Muscle of back (tissue), 11 donors: ENCODE measurements around the gene KCNQ5. TPM values are rescaled to one million over a fixed set of nuclear protein-coding genes. Genes with fewer than 3 reads are reported as not detected.
A peak's percentile ranks its signal among the peaks of the same experiment; 100 is the strongest.

ENCODE experiments used
- DNase-seq, 3 donors: peaks; one replicate each; pipeline versions ENCODE4 v3.0.0 to v3.0.0-alpha.2; 2013
- polyA plus RNA-seq, 10 donors: library from polyadenylated mRNA; unstranded; fragments of 120-200 nt; gene quantifications; one replicate each; pipeline ENCODE4 v1.2.1, GENCODE V29; 2013; ENCODE audit not compliant: insufficient read length in 10 of 10

Gene KCNQ5
- polyA plus RNA-seq, 10 donors = 0.32 to 2.1 (median 1.0) TPM

DNA sequence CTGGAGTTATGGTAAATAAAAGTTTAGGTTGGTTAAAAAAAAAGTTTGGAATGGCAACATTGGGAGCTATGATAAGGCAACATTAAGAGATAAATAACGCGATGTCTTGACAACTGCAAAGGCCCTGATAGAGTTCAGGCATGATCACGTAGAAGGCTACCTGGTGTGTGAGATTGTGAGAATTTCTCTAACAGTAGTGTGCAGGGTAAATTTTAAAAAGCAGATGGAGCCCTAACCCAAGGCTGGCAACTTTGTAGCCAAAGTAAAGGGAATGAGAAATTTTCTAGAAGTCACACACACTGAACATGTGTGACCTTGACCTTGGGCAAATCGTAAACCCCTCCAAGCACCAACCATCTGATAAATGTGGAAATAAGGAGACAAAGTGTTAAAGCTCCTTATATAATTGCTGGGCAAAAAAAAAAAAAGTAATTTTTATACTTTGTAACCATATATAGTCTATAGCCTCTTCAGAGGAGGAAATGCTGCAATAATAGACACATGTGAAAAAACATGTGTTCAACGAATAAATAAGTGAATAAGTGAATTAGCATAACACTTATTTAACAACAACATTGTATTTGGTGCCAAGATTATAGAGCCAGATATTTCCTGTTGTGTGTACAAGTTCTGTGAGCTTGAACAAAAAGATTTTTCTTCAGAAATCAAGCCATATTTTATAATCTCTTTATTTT is 18.2 kb downstream of the KCNQ5 start:
- DNase-seq = no peak

DNA sequence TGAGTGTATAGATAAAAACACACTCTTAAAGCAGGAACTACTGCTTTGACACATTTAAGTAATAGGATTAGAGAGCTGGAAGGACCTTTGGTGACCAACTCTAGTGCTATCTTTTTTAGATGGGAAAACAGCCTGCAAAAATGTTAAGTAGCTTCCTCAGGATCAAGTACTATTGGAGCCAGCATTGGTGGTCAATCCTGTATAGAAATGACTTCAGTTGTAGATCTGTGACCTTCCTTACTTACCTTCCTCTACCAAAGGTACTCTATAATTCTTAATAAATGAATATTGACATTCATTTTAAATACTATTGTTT is 18.7 kb downstream of the KCNQ5 start:
- DNase-seq = no peak

DNA sequence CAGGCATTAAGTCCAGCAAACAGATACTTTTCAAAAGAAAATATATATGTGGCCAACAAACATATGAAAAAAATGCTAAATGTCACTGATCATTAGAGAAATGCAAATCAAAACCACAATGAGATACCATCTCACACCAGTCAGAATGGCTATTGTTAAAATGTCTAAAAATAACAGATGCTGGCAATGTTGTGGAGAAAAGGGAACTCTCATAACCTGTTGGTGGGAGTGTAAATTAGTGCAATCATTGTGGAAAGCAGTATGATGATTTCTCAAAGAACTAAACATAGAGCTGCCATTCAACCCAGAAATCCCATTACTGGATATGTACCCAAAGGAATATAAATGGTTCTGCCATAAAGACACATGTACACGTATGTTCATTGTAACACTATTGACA is 20.6 kb downstream of the KCNQ5 start:
- no peak for DNase-seq

DNA sequence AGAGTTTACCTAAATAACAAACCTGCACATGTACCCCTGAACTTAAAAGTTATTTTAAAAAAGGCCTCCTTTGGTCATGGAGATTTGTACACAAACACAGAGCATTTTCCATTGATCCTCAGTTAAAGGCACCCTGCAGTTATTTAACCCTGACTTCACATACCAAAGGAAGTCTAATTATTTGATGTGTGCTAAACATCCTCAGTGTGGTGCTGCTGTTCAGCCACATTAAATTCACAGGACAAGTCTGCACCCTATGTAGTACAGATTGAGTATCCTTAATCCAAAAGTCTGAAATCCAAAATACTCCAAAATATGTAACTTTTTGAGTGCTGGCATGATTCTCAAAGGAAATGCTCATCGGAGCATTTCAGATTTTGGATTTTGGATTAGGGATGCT is 21.4 kb downstream of the KCNQ5 start:
- no peak for DNase-seq

DNA sequence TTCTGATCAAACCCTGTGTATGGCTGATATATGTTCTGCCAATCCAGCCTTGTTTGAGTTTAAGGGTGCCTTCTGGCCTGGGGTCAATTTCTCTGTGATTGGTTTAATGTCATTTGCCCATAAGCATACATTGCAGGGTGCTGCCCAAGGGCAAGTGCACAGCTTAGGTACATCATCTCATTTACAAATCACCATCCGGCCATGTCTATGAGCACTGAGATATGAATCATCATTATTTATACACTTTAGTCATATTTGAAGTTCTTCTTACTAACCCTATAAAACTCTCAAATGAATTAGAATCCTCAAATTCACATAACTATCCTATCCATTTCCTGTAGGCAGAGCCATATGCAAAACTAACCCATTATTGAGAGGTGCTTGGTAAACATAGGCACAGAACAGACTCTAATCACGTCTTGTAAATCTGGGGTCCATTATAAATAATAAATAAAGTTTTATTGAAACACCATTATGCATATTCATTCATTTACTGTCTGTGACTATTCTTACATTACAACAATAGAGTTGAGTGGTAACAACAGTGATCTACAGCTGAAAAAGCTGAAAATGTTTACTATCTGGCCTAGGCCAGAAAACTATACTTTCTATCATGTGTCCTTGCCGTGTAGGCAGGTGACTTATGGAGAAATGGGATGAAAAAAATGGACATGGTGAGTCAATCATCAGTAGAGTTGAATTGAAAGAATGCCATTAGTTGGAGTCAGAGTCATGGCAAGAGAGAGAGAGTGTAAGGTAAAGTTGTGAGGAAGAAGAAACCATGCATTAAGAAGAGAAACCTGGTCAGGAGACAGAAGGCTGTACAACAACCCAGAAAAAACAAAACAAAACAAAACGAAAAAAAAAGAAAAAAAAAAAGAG is 25.0 kb downstream of the KCNQ5 start:
- no peak for DNase-seq

DNA sequence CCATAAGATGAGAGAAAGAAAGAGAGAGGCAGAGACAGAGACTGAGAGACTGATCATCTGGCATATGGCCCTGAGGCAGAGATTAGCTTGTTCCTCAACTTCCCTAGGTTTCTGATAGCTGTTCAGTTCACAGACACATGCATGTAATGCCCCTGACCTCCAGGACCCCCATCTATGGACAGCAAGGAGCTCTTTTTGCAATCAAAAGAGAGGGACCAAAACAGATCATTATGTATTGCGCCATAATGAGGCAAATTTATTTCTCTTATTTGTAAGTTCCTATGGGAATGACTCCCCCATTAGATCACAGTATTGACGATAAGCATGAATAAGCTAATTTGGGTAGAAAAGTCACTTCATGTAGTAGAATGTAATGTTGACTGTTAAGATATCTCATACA is 25.6 kb downstream of the KCNQ5 start:
- no peak for DNase-seq

DNA sequence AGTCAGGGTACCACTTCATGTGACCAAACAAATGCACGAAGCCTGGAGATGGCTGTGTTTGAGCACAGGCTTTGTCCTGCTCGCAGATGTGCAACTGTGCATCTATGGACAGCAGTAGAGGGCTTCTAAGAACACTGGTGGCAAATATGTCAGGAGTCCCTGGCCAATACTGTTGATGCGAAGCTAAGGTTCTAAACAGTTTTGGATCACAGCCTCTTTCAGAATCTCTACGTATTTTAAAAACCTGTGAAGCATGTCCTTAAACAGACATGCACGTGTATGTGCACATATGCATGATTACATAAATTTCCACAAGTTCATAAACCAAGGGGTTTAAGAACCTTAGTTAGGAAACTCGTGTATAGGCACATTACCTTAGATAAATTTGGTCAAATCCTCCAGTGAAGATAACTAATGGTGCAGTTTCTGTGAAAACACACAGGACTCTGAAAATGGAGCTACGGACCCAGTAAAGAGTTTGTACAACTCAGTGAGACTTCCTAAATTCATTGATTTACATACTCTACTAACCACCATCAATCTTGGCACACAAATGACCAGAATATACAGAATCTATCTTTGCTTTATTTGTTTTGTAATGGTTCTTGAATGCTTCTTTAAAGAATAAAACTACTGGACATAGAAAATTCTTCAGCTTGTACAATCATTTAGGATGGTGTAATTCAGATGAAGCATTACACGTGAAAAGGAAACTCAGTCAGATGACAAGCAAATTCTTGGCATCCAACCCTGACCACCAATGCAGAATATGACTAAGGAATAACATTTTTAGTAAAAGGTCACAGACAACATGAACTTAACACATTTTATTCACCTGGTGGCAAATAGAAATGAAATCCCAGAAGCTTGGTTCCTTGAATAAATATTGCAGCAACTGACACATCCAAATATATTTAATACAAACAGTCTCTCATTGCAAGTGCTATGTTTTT is 27.4 kb downstream of the KCNQ5 start:
- peak in 1 of 3 donors; percentile 67 for DNase-seq

DNA sequence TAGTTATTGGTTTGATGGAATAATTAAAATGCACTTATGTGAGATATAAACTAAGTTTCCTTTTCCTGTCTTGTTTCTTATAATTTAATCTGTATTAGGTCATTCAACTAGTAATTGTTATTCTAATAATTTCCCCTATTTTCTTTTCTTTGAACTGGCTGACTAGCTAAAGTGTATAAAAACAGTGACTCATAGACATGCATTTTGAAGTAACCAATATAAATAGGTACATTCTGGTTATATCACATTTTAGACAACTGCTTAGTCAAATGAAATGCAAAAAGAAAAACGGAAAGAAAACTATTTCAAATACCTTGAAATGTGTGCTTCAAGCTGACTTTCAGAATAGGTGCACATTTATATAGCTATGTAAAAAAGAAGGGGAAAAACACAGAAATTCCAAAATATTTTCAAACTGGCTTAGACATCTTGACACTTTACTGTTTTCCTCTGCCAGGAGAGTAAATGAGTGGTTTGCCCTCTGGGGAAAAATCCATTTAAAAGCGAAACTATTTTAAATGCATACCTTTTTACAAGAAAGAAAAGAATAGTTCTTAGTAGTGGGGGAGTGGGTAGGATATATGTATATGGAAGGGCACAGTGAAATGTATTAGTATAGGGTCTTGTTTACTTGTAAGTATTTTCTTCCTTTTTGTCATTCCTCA is 28.3 kb downstream of the KCNQ5 start:
- no peak for DNase-seq

DNA sequence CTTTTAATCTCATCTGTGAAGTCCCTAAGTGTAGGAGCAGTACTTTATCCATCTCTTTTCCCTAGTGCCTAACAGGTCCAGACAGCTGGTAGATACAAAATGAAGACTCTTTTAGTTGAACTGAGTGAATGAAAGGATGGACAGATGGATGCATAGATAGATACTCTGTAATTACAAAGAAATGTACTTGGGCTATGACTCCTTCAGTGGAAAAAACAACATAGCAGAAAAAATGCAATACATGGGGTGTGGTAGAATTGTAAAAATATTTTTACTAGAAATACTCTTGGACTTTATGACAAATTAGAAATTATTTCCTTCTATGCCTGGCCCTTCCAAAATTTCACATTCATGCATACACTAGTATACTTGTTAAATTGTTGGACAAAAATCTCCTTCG is 29.3 kb downstream of the KCNQ5 start:
- DNase-seq = peak in 1 of 3 donors; percentile 4

DNA sequence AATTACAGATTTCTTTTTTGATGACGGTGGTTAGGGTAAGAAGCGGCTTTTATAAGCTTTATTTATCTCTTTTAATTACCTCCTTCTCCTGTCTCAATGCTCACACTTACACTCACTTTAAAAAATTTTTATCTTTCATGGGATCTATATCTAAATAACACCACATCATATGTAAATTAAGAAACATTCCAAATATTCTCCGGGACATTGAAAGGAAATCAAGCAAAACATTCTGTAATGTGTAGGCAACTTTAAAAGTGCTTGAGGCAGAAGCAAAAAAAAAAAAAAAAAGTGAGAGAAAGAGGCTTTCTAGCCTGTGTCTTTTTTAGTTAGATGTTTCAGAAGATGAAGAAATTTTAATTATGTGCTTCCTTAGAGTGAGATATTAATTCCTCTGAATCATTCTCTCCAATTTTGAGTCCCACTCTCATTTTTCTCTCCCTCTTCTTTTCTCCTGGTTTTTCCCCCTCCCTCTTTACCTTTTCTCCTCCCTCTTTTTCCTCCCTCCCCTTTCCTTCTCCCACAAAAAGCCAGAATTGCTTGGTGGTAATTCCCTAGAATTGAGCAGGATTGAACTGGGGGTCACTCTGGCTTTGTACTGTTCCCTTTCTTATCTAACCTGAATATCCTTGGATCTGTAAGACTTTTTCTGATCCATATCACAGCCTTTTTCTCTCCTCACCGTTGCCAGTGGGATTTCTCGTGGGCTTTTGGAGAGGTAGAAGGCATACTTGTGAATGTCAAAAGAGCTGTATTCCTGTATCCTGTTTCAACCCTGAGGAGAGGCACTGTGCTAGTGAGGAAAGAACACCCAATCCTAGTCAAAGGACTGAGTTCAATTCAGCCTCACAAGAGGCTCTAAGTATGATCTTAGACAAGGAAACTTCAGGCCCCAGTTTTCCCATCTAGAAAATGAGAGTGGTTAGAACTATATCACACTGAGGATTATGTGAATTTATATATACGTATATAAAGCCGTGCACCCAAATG is 30.4 kb downstream of the KCNQ5 start:
- no peak for DNase-seq

DNA sequence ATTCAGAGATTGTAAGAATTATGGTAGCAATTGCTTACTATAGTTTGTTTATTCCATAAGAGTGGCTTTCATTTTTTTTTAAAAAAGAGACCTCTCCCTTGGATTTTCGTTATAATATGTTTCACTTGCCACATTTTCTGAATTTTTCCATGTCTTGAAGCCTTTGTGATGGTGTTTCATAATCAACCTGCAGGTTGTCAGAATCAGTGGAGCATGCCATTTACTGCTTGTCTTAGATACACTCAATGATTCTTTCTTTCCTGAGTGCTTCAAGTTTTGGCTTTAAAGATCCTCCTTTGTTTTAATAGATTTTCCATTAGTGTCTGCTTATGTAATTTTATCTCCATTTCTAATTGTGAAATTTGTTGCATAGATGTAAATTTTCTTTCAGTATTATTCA is 31.2 kb downstream of the KCNQ5 start:
- DNase-seq = no peak

DNA sequence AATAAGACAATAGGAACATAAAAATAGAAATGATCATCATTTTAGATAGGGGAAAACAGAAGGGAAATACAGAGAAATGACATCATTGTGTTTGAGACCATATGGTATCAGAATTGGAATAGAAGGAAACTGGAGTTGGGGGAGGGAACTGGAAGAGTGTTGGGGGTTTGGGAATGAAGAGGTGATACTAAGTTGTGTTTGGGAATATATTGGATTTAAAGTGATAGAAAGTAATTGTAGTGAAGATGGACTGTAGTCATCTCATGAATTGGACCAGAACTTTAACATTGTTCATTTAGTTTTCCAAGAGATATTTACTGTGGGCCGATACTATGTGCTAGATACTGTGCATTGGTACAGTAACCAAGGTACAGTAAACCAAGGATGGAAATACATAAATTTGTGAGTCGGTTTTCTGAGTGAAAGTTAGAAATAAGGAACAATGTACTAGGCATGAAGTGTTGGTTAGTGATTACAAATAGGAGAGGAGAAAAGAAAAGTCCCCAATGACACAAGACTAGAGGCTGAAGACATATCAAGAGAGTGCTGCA is 32.3 kb downstream of the KCNQ5 start:
- no peak for DNase-seq

DNA sequence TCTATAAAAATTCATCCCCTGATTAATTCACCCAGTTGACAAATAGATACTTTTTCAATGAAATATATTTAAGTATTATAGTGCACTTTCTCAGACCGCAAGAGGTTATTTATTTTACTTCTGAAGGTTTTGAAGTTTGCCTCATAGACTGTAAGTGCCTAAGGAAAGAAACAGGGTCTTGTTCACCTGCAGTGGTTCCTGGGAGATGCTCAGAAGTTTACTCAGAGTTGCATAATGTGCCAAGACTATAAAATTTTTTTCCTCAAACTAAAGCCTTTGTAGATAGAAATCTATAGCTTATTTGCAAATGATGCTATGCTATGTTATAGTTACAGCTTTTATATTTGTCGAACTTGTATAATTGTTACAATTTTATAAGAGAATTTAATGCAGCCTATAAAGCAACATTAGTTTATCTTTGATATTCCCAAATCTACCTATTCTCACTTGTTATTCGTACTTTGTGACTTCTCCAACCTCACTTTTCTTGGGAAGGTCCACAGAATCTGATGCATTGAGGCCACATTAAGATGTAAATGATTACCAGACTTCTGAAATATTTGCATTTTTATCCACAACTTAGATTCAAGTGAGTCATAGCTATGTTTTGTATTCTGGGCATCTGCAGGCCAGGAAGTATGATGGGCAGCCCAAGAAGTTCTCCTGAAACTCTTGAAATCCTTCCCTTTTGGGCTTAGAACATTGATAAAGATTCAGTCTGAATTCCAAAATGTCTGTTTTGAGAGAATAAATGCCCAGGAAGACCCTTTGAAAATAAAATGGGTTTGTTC is 35.7 kb downstream of the KCNQ5 start:
- peak in 1 of 3 donors; percentile 7 for DNase-seq

DNA sequence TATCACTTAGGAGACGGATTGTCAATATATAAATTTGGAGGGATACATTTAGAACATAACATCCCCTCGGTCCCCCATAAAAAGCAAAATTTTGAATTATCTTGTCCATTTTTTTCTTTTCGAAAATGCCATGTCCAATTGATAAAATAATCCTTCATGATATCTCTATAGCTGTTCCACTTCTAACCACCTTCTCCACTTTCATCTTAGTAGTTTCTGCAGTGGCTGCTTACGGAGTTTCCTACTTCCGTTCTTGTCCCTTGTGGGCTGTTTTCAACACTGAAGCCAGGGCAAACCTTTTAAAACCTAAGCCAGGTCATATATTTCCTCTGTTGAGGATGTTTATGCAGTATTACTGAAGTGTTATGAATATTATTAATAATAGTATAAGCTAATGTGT is 37.9 kb downstream of the KCNQ5 start:
- DNase-seq = no peak

DNA sequence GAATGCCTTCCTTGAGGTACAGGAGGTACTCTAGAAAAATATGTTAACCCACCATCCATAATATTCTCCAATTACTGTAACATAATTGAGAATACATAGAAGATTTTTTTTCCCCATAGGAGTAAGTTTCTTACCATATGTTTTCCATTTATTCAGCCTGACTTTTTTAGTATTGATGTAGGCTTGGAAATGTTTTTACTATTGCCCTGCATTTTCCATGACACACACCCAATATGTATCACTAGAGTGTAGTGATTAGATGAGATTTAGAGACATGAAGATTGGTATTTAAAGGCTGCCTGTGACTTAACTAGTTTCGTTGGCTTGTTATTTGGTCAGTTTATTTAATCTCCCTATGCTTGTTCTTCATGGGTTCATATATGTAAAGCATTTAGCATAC is 39.5 kb downstream of the KCNQ5 start:
- no peak for DNase-seq

DNA sequence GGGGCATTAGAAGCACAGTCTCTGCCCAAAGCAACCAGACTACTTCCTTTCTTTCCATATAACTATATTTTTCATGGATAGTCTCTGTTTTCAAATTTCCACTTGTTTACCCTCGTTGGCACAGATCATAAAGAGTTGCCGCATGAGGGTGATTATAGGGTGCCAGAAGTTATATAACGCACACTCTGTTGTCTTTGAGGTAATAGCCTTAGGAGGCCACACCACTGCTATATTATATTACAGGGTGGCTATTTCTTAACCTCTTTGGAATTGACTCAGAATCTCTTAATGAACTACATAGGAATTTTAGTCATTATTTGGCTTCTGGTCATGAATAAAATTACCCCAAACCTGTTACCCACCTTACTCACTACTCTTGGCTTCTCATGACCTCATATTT is 43.7 kb downstream of the KCNQ5 start:
- DNase-seq = no peak

DNA sequence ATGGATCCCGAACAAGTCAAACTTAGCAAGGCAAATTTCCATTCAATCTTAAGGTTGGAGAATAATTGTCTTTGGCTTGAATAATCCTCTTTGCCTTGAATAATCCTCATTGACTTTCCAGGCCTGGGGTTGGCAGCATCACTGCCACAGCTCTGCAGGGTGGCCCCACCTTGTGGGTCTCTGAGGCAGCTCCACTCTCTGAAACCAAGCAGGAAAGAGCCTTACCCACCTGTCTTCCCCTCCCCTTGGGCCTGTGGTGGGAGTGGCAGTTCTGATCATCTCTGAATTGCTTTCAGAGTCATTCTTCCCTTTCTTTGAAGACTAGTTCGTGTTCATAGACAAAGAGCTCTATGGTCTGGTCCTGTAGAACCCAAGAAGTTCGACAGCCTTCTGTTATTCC is 47.5 kb downstream of the KCNQ5 start:
- DNase-seq = no peak

DNA sequence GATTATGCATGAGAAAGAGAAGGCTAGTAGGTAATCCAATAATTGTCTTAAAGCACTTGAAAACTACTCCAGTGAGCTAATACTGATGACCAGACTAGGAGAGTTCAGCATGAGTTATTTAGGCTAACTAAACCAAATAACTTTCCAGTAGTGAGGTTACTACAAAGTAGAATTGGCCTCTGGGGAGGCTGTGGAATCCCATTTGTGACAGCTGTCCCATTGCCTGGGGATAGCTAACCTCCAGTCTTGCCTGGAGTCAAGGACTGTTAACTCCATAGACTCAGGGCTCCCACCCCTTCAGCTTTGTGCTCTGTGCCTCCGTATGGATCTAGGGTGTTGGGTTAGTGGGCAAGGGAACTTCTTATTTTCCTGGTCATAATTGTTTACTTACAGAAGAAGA is 51.0 kb downstream of the KCNQ5 start:
- DNase-seq = no peak

DNA sequence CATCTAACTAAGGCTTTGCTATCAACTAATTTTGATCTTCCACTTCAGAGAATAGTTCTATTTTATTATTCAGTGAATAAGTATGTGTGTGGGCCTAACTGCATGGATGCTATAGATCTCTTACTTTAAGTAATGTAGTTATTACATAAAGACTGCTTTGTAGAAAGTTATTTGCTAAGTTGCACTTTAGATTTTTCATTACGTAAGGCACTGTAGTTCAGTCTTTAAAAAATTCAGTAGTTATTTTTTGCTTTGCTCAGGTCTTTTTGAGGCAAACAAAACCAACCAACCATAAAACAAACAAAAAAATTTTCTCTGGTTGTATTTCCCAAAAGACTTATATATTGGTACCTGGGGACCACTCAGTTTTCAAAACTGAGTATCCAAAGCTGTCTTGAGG is 53.0 kb downstream of the KCNQ5 start:
- no peak for DNase-seq
